Gastroesophageal sphincter (tissue), 4 donors: ENCODE results near the gene CWC25. TPM values are rescaled to one million over a fixed set of nuclear protein-coding genes. Genes with fewer than 3 reads are reported as not detected.

Experiments used
- ATAC-seq: fragments of 150-250 bp; one replicate; pipeline ENCODE4 v1.9.1; 2016; ENCODE audit warnings: mild to moderate bottlenecking, moderate library complexity
- H3K27ac ChIP-seq, 4 donors: fragments of 200-600 bp; sonication (generic) in 3 of 4; 1 replicate in 3 of 4; 2 replicates in 1 of 4; pipeline ENCODE4 v1.5.1; 2016 to 2019
- H3K27me3 ChIP-seq: fragments of 200-600 bp; sonication (generic); one replicate; pipeline ENCODE4 v1.5.1; 2019
- H3K36me3 ChIP-seq, 2 donors: fragments of 200-600 bp; sonication (generic); one replicate each; pipeline ENCODE4 v1.5.1; 2019; ENCODE audit warnings: control low read depth in 1 of 2
- H3K4me1 ChIP-seq, 3 donors: fragments of 200-600 bp; sonication (generic); 1 replicate in 2 of 3; 2 replicates in 1 of 3; pipeline ENCODE4 v1.5.1; 2016 to 2019; ENCODE audit warnings: control low read depth in 2 of 3
- H3K4me3 ChIP-seq, 2 donors: fragments of 200-600 bp; sonication (generic); one replicate each; pipeline ENCODE4 v1.5.1; 2019; ENCODE audit warnings: mild to moderate bottlenecking in 1 of 2, moderate library complexity in 1 of 2
- H3K9me3 ChIP-seq, 3 donors: fragments of 200-600 bp; sonication (generic); one replicate each; pipeline ENCODE4 v1.5.1; 2017 to 2019; ENCODE audit warnings: control low read depth in 2 of 3
- EP300 ChIP-seq: sonication (generic); formaldehyde crosslinking; IDR thresholded peaks from one replicate; pipeline ENCODE4 v1.6.1; 2017; ENCODE audit warnings: antibody characterized with exemption, mild to moderate bottlenecking
- POLR2A ChIP-seq, 2 donors: fragments of 450-650 bp; IDR thresholded peaks; one replicate each; pipeline ENCODE4 v1.6.1; 2017; ENCODE audit warnings: antibody characterized with exemption in 2 of 2, mild to moderate bottlenecking in 2 of 2, moderate library complexity in 1 of 2
- POLR2AphosphoS5 ChIP-seq: sonication (generic); formaldehyde crosslinking; IDR thresholded peaks from one replicate; pipeline ENCODE4 v1.6.1; 2017; ENCODE audit warnings: antibody characterized with exemption
- WGBS, 2 donors: methylation state at CpG; one replicate each; pipeline ENCODE4 v1.1.5; 2018; ENCODE audit warnings: low coverage in 1 of 2; 5-methylcytosine and 5-hydroxymethylcytosine counted together
- total RNA-seq, 4 donors: library from RNA; depleted of rRNA; stranded (reverse); fragments of >200 nt; gene quantifications; one replicate each; pipeline ENCODE4 v1.1.0, GENCODE V29; 2016
- TF ChIP-seq, protein P1 (sequence below), 4 experiments: fragments of 200-600 bp in 2 of 4; fragments of 450-650 bp in 2 of 4; sonication (generic) in 1 of 4; IDR thresholded peaks; one replicate each; pipeline ENCODE4 v1.5.1; 2017 to 2019; ENCODE audit warnings: antibody characterized with exemption in 4 of 4, mild to moderate bottlenecking in 2 of 4, moderate library complexity in 2 of 4

CWC25 gene
- total RNA-seq, 4 donors from 2014 or later = 13.6 to 35.0 (median 23.3) TPM

DNA sequence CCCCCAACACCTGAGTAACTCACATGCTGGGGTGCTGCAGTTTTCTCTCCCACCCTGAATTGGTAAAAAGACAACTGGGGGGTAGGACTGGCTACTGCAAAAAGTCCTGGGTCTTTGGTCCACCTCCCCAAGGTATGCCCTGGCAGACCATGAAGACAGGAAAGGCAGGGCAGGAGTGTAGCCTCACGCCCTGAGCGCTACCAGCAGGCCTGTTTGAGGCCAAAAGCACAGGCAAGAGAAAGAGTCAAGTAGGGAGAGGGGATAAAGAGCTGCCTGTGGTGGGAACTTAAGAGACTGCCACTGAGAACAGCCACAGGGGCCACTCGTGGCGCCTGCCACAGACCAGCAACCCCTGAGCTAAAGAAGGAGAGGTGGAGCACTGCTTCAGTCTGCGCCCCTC is 58.8 kb downstream of the CWC25 start:
- Histone ChIP-seq H3K36me3 (peaks cover 3 to 100% of the 10 kb centered on the region in 2 donors), H3K27me3 (no peaks in the 10 kb centered on the region), H3K27ac (no peak overlapping the region), H3K4me3 (no peak overlapping the region), H3K4me1 (no peaks in the 10 kb centered on the region), H3K9me3 (no peaks in the 10 kb centered on the region)
- no peak for ATAC-seq
- 86 to 89% methylated on average over 2 to 3 of the region's 5 CpGs for WGBS, 2 donors
- TF ChIP-seq POLR2A (IDR thresholded peaks at IDR 0.05) = no peak
- TF ChIP-seq, protein P1, sequence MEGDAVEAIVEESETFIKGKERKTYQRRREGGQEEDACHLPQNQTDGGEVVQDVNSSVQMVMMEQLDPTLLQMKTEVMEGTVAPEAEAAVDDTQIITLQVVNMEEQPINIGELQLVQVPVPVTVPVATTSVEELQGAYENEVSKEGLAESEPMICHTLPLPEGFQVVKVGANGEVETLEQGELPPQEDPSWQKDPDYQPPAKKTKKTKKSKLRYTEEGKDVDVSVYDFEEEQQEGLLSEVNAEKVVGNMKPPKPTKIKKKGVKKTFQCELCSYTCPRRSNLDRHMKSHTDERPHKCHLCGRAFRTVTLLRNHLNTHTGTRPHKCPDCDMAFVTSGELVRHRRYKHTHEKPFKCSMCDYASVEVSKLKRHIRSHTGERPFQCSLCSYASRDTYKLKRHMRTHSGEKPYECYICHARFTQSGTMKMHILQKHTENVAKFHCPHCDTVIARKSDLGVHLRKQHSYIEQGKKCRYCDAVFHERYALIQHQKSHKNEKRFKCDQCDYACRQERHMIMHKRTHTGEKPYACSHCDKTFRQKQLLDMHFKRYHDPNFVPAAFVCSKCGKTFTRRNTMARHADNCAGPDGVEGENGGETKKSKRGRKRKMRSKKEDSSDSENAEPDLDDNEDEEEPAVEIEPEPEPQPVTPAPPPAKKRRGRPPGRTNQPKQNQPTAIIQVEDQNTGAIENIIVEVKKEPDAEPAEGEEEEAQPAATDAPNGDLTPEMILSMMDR (IDR thresholded peaks at IDR 0.05) = no peak
- no peak for TF ChIP-seq POLR2AphosphoS5
- no peak for TF ChIP-seq EP300

DNA sequence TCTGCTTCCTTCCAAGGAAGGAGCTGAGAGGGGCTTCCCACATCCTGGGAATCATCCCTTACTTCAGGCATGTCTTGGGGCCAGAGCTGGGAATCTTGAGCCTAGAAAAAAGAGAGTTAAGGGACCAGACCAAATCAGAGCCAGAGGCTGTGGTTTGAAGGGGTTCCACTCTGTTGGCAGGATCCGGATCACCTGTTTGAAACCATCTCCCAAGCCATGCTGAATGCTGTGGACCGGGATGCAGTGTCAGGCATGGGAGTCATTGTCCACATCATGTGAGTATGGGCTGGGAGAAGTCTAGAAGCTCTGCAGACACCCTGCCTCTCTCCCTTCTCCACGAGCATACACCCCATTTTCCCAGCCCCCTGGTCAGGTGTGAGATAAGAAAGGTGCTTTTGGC is 62.9 kb downstream of the CWC25 start:
- no peak overlapping the region for H3K4me3 ChIP-seq
- H3K27ac ChIP-seq = no peak overlapping the region
- H3K36me3 ChIP-seq = peaks cover 0 to 100% of the 10 kb centered on the region in 2 donors
- no peak for ATAC-seq
- no peaks in the 10 kb centered on the region for H3K9me3 ChIP-seq
- TF ChIP-seq, protein P1 (IDR thresholded peaks at IDR 0.05) = no peak
- H3K27me3 ChIP-seq = no peaks in the 10 kb centered on the region
- peaks cover 0 to 7% (median 0%) of the 10 kb centered on the region in 3 donors for H3K4me1 ChIP-seq
- WGBS, 2 donors = 67% methylated on average over 3 of the region's 3 CpGs; no CpG with 5 or more reads in 1 of the 2 donors

DNA sequence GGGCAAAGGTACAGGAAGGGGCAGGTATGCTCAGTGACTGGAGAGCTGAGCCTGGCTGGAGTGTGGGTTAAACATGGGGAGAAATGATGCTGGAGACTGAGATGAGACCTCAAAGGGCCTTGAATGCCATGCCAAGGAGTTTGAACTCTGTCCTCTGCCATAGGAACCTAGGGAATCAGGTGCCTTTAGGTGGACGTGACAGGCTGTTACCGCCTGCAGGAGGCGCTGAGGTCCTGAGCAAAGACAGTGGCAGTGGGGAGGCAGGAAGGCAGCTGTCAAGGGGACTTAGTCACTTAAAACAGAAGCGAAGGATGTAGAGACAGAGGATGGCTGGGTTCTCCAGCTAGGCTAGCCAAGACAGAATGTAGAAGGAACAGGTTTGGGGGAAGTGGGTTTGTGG is 63.5 kb downstream of the CWC25 start:
- H3K9me3 ChIP-seq = no peaks in the 10 kb centered on the region
- no peak for ATAC-seq
- H3K27ac ChIP-seq = no peak overlapping the region
- H3K4me1 ChIP-seq = peaks cover 0 to 7% (median 0%) of the 10 kb centered on the region in 3 donors
- H3K4me3 ChIP-seq = no peak overlapping the region
- 50 to 73% methylated on average over 1 to 4 of the region's 4 CpGs for WGBS, 2 donors
- TF ChIP-seq EP300 (no peak), POLR2A (IDR thresholded peaks at IDR 0.05) (no peak), POLR2AphosphoS5 (no peak)
- TF ChIP-seq, protein P1 (IDR thresholded peaks at IDR 0.05) = no peak
- H3K27me3 ChIP-seq = no peaks in the 10 kb centered on the region
- H3K36me3 ChIP-seq = peaks cover 0 to 100% of the 10 kb centered on the region in 2 donors

DNA sequence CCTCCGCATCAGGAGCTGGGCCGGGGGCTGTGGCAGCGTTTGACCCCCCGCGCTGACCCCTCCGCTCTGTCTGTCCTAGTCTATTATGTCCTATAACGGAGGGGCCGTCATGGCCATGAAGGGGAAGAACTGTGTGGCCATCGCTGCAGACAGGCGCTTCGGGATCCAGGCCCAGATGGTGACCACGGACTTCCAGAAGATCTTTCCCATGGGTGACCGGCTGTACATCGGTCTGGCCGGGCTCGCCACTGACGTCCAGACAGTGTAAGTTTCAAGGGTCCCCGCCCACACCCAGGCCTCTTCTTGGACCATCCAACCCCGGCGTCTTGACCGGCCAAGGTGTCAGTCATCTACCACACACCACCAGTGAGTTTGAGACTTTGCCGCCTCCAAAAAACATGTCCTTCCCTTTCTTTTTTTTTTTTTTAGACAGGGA is 72.0 kb downstream of the CWC25 start:
- no peak for ATAC-seq
- peak overlapping the region; percentile 77 to 95 (median 90) for H3K27ac ChIP-seq
- no peak for TF ChIP-seq POLR2A (IDR thresholded peaks at IDR 0.05)
- TF ChIP-seq, protein P1 (IDR thresholded peaks at IDR 0.05) = no peak
- no peak for TF ChIP-seq EP300
- TF ChIP-seq POLR2AphosphoS5 = no peak
- peak overlapping the region; percentile 93 to 94 for H3K4me3 ChIP-seq
- H3K4me1 ChIP-seq = peaks cover 0 to 71% (median 17%) of the 10 kb centered on the region in 3 donors
- no peaks in the 10 kb centered on the region for H3K27me3 ChIP-seq
- H3K9me3 ChIP-seq = no peaks in the 10 kb centered on the region
- peaks cover 0 to 43% of the 10 kb centered on the region in 2 donors for H3K36me3 ChIP-seq
- WGBS, 2 donors = 0 to 36% methylated on average over 4 of the region's 22 CpGs

DNA sequence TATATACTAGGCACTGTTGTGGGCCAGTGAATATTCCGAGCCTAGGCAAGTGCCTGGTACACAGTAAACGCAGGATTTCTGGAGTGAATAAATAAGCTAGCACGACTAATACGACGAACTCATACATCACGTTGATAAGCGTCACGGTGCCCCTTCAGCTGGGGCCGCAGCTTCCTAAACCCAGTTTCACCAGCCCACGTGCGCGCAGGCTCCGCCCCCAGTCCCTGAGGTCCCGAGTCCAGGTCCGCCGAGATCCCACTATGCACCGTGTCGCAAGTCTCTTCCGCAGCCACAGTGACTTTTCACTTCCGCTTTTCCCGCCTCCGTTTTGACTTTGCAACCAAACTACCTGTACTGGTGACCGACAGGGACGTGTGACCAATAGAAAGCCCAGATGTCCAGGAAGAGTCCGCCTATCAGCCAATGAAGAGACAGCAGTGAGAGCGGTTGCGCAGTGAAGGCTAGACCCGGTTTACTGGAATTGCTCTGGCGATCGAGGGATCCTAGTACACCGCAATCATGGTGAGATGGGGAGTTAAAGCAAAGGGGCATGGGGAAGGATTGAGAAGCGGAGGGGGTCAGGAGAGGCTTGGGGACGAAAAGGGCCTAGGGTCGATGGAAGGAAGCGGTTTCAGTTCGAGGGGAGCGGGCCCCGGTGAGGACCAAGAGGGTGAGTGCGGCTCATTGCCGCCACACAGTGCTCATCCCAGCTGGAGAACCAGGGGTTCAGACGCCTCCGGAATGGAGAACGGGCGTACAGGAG is 72.6 kb downstream of the CWC25 start, which contains the start of gene PSMB3:
Gene PSMB3 (plus strand): TSS at position 434 of the 763 bp plus-strand sequence. CDS start 86 bp downstream, at position 520.
- 0% methylated on average over 29 to 42 of the region's 44 CpGs for WGBS, 2 donors
- TF ChIP-seq EP300 = no peak
- TF ChIP-seq, protein P1 (IDR thresholded peaks at IDR 0.05) = peak in 1 of 4 experiments; percentile 23
- peak; percentile 64 for TF ChIP-seq POLR2AphosphoS5
- TF ChIP-seq POLR2A (IDR thresholded peaks at IDR 0.05) = peak in 1 of 2 donors; percentile 21
- peak; percentile 92 for ATAC-seq
- H3K36me3 ChIP-seq = peaks cover 0 to 37% of the 10 kb centered on the region in 2 donors
- H3K27me3 ChIP-seq = no peaks in the 10 kb centered on the region
- peak within 1 kb of the TSS; percentile 93 to 94 for H3K4me3 ChIP-seq
- peaks cover 0 to 68% (median 17%) of the 10 kb centered on the region in 3 donors for H3K4me1 ChIP-seq
- H3K27ac ChIP-seq = peak within 1 kb of the TSS; percentile 77 to 95 (median 90)
- H3K9me3 ChIP-seq = no peaks in the 10 kb centered on the region
